HG03280 (cell line): ENCODE results near the gene UBA3.
A peak's percentile ranks its signal among the peaks of the same experiment; 100 is the strongest.

Experiments used
- ATAC-seq: cut with Tn5 transposase; IDR thresholded peaks from one replicate; pipeline ENCODE4 v1.9.1; 2021; ENCODE audit warnings: mild to moderate bottlenecking, moderate library complexity; ENCODE audit not compliant: unreplicated experiment

The UBA3 gene

DNA sequence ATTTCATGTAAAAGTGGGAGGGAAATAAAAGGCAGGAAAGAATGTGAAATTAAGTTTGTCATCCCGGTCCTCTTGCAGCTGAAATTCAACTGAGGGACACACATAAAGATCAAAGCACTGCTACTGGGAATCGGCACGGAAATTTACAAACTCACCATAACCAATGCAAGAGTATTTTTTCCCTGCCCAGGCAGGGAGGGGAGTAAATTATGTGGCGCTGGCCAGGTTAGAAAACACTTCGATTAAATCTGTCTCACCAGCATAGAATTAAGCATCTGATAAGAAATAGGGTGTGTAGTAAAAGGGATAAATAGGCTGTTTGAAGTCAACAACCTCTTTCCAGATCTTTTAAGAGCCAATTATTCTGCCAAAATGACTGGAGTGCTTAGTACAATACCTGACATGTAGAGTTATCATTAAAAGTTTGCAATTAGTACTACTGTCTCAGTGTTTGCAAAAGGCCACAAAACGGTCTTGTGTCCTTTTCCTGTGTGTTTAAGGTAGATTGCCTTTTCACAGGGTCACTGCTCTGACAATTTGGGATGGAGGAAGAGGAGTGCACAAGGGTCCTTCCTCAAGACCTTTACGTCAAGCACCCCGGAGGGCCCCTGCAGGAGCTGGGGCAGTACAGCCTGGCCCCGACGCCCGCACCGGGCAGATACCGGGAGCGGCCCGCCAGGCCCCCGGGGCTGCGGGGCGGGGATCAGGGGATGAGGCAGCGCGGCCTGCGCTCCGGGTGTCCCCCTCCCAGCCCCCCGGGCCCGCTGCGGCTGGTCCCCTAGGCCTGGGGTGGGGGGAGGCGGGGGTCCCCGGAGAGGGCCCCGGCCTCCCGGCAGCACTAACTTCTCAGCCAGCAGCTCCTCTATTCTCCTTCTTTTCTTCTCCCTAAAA is 651 bp downstream of the UBA3 start:
- ATAC-seq: peak; percentile 25

DNA sequence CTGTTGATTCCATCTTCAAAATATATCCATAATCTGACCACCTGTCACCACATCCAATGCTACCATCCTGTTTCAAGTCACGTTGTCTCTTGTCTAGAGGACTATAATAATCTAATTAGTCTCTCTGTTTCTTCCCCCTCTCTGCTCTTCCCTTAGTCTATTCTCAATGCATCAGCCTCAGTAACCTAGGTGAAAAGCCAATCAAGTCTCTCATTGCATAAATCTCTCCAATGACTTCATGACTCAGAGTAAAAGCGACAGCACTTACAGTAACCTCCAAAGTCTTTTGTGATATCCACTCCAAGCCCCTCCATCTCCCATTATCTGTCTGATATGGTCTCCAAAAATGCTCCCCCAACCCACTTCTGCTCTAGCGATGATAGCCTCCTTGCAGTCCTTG is 7.2 kb downstream of the UBA3 start:
- no peak for ATAC-seq

DNA sequence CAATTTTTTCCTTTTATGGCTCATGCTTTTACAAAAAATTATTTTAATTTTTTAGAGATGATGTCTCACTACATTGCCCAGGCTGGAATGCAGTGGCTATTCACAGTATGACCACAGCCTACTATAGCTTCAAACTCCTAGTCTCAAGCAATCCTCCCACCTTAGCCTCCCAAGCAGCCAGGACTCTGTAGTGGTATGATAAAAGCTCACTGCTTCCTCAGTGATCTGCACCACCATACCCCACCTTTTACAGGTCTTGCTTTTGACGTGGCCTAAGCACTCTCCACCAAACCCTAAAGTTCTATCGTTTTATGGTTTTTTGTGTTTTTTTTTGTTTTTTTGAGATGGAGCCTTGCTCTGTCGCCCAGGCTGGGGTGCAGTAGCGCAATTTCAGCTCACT is 14.0 kb downstream of the UBA3 start:
- ATAC-seq: no peak

DNA sequence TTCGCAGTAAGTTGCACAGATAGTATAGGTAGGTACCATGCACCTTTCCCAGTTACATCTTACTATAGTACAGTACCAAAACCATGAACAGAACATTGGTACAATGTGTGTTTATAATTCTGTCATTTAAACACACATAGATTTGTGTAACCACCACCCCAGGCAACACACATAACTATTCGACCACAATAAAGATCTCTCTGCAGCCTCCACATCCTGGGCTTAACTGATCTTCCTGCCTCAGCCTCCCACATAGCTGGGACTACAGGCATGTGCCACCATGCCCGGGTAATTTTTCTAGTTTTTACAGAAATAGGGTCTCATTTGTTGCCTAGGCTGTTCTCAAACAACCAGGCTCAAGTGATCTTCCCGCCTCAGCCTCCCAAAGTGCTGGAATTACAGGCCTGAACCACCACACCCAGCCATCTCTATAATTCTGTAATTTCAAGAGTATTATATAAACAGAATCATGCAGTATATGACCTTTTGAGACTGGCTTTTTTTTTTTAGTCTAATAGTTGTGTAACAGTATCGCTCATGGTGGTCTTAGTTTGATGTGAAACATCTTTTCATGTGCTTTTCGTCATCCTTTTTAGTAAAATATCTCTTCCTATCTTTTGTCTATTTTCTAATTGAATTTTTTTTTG is 14.7 kb downstream of the UBA3 start:
- no peak for ATAC-seq

DNA sequence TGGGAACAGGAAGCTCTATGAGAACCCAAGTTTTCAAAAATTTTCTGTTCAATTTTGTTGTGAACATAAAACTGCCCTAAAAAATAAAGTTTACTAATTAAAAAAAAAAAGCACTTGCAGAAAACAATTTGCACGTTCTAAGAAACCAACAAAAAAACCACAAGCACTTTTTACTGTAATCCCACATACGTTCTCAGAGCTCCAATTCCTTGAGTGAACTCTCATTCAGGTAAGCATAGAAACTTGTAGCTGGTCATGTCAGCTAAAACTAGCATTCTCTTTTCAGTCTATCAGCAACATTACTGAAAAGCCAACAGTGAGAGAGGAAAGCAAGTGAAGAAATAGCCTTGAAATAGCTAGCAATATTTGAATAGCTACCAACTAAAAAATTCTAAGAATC is 16.5 kb downstream of the UBA3 start:
- ATAC-seq: no peak

DNA sequence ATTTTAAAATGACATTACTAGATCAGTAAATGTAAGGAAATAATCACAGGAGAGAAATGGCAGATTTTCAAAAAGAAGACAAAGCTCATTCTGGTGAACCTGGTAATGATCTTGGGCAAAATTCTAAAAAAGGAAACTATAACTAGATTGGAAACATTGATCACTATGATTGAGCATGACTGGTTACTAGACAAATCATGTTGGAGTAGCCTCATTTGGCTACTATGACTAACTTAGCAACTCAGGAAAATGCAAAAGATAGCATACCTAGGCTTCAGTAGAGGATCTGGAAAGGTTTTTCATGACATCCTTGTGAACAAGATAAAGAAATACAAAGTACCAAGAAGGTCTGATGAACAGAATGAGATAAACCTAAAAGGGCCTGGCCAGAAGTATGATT is 20.5 kb downstream of the UBA3 start:
- ATAC-seq: no peak

DNA sequence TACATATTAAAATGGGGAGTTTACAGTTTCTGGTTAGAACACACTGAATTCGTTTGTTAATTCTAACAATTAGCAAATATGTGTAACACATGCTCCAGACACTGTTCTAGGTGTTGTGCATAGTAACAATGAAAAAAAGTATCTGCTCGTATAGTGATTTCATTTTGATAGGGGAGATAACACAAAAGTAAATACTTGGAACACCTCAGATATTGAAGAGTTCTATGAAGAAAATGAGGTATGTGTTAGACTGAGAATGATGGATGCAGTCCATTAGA is 21.3 kb downstream of the UBA3 start:
- ATAC-seq: no peak

DNA sequence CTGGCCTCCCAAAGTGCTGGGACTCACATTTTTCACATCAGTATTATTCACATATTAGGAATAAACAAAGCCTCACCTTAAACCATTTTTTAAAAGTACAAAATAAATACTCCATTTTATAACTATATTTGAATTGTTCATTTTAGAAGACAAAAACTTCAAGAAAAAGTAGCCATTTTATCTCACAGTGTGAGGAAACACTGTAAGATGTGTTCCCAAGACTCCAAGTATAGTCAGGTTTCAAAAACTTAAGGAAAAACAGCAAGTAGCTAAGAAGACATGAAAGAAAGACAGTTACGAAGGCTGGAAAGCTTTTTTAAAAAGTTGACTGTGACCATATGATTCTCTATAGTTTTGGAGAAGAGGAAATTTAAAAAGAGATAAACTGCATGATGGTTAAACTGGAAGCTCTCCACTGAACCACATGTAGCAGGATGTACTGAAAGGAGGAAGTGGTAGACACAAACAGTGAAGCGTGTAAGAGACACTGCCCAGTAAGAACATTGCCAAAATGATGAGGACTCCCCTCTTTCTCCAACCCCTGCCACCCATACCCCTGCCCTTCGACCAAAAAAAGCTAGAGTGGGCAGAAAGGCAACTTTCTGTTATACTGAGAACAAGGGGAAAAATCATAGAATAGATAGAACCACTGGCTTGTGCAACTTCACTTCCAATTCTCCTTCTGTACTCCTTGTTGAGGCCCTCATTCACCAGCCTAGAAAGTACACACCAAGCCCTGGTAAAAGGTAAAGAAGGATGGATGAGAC is 21.8 kb downstream of the UBA3 start:
- peak; percentile 88 for ATAC-seq

DNA sequence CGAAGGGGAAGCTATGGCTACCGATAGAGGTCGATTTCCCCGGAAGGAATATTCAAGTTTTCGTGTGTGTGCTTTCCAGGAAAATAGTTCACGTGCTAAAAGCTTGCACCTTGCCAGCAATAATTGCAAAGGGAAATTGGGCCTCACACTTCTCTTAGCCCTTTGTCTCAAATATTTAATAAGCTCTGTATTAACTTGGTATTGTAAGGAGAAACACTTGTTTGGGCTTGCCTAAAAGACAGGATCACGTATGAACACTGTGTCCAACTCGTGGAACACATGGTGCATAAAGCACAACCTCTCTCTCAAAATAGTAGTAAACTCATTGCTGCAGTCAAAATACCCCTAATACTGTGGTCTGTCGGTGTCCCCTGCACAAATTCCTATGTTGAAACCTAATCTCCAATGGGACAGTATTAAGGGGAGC is 27.7 kb downstream of the UBA3 start:
- ATAC-seq: peak; percentile 2

DNA sequence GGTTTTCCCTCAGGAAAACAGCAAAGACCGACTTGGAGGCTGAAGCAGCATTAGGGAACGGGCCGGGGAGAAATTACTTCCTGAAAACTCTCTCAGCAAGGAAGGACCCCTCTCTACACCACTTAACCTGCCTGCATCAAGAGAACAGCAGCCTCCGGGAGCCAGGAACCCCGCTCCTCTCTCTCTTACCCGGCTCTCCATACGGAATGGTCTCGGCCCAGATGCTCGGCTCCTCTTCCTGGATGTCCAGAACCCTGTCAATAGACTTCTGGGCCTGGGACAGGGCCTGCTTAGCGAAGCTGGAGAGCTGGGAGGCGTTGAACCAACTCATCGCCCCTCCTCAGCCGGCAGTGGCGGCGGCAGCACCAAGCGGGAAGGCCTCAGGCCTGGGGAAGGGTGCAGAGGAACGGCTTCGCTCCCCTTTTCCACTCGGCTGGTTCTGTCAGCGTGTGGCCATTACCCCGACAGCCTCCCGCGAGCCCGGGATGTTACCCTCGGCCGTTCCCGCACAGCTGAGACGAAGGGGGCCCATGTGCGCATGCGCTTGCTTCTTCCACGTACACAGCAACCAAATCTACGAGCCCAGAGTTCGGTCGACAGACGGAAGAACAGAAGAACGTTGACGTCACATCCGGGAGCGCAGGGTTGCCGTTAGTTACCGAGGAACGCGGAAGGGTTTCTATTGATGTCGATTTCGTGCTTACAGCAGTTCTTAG is 28.3 kb downstream of the UBA3 start, which contains the start of gene TMF1:
TSS of gene TMF1 (minus strand) at position 578 of the 716 bp plus-strand sequence. CDS start at position 331, 247 bp downstream.
- peak; percentile 93 for ATAC-seq

DNA sequence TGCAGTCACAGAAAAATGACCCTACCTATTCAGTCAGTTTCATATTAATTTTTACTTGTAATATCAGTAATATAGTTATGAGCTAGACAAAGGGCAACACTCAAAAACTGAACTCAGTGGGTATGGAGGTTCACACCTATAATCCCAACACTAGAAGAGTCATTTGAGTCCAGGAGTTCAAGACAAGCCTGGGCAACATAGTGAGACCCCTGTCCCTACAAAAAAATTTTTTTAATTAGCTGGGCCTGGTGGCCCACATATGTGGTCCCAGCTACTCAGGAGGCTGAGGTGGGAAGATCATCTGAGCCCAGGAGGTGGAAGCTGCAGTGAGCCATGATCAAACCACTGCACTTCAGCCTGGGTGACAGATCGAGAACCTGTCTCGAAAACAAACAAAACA is 31.2 kb downstream of the UBA3 start:
- no peak for ATAC-seq

DNA sequence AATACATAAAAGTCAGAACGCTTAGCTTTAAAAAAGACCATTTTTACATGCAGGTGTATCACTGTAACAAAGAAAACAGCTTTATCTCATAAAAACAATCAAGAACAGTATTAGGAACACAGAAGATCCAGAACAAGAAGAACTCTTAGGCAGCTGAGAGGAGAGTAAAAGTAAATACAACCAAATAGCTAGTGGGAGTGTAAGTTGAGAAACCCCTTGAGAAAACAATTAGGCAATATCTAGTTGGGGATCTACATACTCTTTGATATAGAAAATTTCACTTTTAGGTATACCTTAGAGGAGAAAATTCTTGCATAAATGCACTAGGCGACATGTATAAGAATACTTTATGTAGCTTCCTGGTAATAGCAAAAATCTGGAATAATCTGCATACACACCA is 35.6 kb downstream of the UBA3 start:
- ATAC-seq: no peak

DNA sequence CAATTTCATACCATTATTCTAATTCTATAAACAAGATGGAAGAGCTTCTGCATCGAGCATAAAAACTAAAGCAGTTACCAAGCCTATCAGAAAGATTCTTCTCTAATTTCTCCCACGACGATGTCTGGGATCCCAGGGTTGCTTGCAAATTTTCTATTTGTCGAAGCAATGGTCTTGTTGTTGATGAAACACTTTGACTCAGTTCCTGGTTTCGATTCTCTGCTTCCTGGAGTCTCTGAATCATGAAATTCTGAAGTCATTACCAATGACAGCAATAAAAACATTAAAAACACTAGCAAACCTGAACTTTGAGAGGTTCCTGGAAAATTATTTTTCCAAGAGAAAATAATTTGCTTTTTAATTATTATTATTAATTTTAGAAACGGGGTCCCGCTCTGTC is 46.7 kb downstream of the UBA3 start:
- no peak for ATAC-seq

DNA sequence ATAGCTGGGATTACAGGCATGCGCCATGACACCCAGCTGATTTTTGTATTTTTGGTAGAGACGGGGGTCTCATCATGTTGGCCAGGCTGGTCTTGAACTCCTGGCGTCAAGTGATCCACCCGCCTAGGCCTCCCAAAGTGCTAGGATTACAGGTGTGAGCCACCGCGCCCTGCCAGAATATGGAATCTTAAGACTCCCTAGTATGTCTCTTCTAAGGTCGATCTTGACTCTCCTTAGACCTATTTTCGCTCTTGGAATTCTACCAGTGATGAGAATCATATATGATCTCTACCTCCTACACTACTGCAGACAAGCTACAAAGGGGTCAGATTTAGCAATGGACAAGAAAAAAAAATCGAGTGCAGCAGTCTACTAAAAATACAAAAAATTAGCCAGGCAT is 47.4 kb downstream of the UBA3 start:
- no peak for ATAC-seq

DNA sequence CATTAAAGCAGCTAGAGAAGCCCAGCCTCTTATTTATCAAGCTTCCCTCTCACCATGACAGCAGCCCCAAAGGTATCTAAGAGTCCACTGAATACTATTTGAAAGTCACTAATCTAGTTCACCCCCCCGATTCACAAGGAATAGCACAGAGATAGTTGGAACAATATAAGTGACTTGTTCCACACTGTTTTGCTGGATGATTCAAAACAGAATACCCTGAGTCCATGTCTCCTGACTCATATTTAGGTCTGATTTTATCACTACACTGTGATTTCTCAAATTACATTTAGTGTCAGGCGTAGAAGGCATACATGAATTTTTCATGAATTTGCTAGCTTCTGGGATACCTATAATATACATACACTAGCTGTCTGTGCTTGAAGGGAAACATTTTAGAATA is 48.0 kb downstream of the UBA3 start:
- ATAC-seq: no peak

DNA sequence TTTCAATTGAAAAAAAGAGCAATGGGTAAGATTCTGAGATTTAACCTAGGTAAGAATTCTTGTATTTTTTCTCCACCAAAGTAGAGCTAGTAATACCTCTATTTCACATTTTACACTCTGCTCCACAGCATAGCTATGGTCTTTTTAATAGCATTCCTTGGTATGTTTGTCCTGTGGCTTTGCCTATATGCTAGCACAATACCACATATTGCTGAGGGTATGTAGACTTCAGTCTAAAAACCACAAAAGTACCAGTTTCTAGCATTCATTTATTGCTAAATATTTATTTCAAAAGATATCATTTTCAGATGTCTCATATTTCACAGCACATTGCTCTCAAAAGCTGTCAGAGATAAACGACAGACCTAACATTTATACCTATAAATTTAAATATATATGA is 48.5 kb downstream of the UBA3 start:
- no peak for ATAC-seq

DNA sequence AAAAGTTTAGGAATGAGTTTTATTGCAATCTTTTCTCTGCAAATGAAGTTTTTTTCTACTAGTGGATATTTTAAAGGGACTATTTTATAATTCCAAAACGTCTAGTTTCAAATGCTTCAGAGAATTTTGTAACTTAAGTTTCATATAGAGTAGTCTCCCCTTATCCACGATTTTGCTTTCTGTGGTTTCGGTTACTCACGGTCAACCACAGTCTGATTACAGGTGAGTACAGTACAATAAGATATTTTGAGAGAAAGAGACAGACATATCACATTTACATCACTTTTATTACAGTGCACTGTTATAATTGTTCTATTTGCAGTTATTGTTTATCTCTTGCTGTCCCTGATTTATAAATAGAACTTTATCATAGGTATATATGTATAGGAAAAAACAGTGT is 59.3 kb downstream of the UBA3 start:
- ATAC-seq: no peak

DNA sequence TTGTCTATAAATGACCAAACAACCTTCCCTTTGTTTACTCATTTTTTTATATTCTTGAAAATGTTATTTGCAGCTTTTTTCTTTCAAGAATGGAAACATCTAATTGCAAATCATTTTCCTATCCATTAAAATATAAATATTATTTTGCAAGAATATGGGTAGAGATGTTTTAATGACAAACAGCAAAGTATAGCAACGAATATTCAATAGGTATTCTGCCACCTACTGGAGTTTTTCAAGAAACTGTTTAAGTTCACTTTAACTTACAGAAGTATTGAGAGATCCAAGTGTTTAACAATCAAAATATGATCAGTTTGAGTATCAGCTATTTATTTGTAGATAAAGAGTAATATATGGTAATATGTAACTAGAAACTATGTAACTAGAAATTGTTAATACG is 59.7 kb downstream of the UBA3 start:
- ATAC-seq: no peak

DNA sequence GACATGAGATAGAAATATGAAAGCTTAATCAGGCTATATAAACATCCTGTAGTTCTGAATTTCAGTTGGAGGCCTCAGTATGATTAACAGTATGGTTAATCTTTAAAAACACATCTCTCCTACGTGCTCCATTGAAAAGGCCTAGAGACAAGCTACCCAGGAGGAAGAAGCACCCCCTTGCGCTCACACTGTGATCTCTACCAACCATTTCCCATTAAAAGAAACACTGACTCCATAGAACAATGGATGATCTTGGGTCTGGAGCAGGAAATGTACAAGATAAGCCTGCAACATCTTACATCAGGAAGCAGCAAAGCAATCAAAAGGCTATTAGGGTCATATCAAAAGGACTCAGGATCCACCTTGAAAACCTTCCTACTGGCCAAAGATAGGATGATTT is 63.3 kb downstream of the UBA3 start:
- ATAC-seq: no peak

DNA sequence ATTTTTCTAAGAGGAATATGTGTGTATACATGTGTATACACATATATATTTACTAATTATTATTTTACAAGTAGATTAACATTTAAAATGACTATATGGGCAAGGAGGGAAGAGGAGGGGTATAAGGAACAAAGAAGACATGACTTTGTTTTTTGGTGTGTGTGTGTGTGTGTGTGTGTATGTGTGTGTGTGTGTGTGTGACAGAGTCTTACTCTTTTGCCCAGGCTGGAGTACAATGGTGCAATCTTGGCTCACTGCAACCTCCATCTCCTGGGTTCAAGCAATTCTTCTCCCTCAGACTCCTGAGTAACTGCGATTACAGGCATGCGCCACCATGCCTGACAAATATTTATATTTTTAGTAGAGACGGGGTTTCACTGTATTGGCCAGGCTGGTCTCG is 64.1 kb downstream of the UBA3 start:
- ATAC-seq: no peak

DNA sequence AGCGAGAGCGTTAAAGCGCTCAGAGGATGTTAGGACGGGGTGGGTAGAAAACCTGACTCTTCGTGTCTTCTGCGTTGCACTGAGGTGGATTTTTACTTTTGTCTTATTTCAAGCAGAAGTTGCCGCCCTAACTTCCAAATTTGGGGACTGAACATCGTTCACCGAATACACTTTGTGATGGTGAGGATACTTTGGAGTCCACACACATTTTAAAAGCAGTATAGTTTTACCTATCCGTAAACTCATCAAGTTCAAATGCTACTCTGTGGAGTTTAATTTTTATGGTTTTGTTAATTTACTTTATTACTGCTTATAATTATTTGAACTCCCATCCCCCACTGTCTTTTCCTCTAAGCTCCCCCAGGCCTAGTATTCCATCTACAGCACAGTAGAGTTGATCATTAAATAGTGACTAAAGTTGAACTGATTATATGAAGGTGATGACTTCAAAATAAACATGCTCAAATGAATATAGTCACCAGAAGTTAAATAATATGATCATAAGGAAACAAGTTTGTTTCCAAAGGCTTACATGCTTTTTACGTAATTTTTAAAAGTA is 66.1 kb downstream of the UBA3 start:
- no peak for ATAC-seq
